SK-N-SH (cell line): ENCODE data around the gene UCHL1. TPM values are rescaled to one million over a fixed set of nuclear protein-coding genes. Genes with fewer than 3 reads are reported as not detected.

Experiments
- CTCF ChIA-PET: fragments of 300-600, 350-600 bp; formaldehyde crosslinking; extraction: SDS; loops from one replicate; lab custom pipeline; 2021; lab: Yijun Ruan, JAX
- POLR2A ChIA-PET: fragments of 350-600 bp; sonication (Branson Sonifier 250); formaldehyde crosslinking; extraction: SDS; loops from one replicate; lab custom pipeline; 2020; ENCODE audit warnings: antibody characterized with exemption, inconsistent platforms; lab: Yijun Ruan, JAX
- DNase-seq: peaks from one replicate; pipeline ENCODE4 v3.0.0; 2012
- H2AFZ ChIP-seq: fragments of 200-600 bp; sonication (generic); 2 replicates; pipeline ENCODE4 v1.8.1; 2016; ENCODE audit warnings: antibody characterized with exemption, mild to moderate bottlenecking, low read depth
- H3F3A ChIP-seq: fragments of 200-600 bp; sonication (generic); replicated peaks from 2 replicates; pipeline ENCODE3; 2016; ENCODE audit warnings: antibody characterized with exemption, mild to moderate bottlenecking; ENCODE audit not compliant: insufficient read depth
- H3K27ac ChIP-seq, 2 experiments: fragments of 200-500 bp in 1 of 2; fragments of 200-600 bp in 1 of 2; sonication (Bioruptor generic) in 1 of 2; sonication (generic), shearing (Covaris generic) in 1 of 2; 2 replicates each; pipeline versions ENCODE4 v1.5.1 to v1.6.1; 2014 to 2016; ENCODE audit warnings: low read depth in 2 of 2, inconsistent platforms in 1 of 2, low read length in 1 of 2, mild to moderate bottlenecking in 1 of 2, mixed read lengths in 1 of 2
- H3K27me3 ChIP-seq: fragments of 200-600 bp; sonication (generic), shearing (Covaris generic); 2 replicates; pipeline ENCODE4 v1.6.1; 2016; ENCODE audit warnings: mixed run types; ENCODE audit not compliant: insufficient read depth
- H3K36me3 ChIP-seq, 2 experiments: fragments of 200-500 bp in 1 of 2; fragments of 200-600 bp in 1 of 2; sonication (Bioruptor generic) in 1 of 2; sonication (generic) in 1 of 2; replicated peaks in 1 of 2; 2 replicates each; pipeline versions ENCODE3 to v1.5.1; 2014 to 2016; ENCODE audit warnings: low read length in 1 of 2, mild to moderate bottlenecking in 1 of 2; ENCODE audit not compliant: insufficient read depth in 2 of 2, control insufficient read depth in 1 of 2
- H3K4me1 ChIP-seq, 2 experiments: fragments of 200-500 bp in 1 of 2; fragments of 200-600 bp in 1 of 2; sonication (Bioruptor generic) in 1 of 2; sonication (generic), shearing (Covaris generic) in 1 of 2; 2 replicates each; pipeline versions ENCODE4 v1.5.1 to v1.6.1; 2014 to 2016; ENCODE audit warnings: low read depth in 1 of 2, low read length in 1 of 2, mixed run types in 1 of 2; ENCODE audit not compliant: insufficient read depth in 2 of 2, control insufficient read depth in 1 of 2
- H3K4me2 ChIP-seq: fragments of 200-600 bp; sonication (generic), shearing (Covaris generic); 2 replicates; pipeline ENCODE4 v1.6.1; 2017; ENCODE audit warnings: mixed run types
- H3K4me3 ChIP-seq, 2 experiments: fragments of 200-500 bp in 1 of 2; fragments of 200-600 bp in 1 of 2; sonication (Bioruptor generic) in 1 of 2; sonication (generic), shearing (Covaris generic) in 1 of 2; 2 replicates each; pipeline versions ENCODE4 v1.5.1 to v1.8.1; 2014 to 2016; ENCODE audit warnings: low read depth in 2 of 2, inconsistent platforms in 1 of 2, low read length in 1 of 2, mild to moderate bottlenecking in 1 of 2, mixed read lengths in 1 of 2, moderate library complexity in 1 of 2
- H3K79me2 ChIP-seq: fragments of 200-600 bp; sonication (generic); 2 replicates; pipeline ENCODE4 v1.8.1; 2017; ENCODE audit warnings: mild to moderate bottlenecking; ENCODE audit not compliant: insufficient read depth
- H3K9ac ChIP-seq: fragments of 200-600 bp; sonication (generic); 2 replicates; pipeline ENCODE4 v1.6.1; 2017; ENCODE audit warnings: mixed run types
- H3K9me2 ChIP-seq: fragments of 200-600 bp; sonication (generic); 2 replicates; pipeline ENCODE4 v1.6.1; 2017; ENCODE audit warnings: mixed run types
- H3K9me3 ChIP-seq: fragments of 200-600 bp; sonication (generic); 2 replicates; pipeline ENCODE4 v1.6.1; 2017; ENCODE audit warnings: mixed run types, mild to moderate bottlenecking, moderate library complexity
- H4K20me1 ChIP-seq: fragments of 200-600 bp; sonication (generic); 2 replicates; pipeline ENCODE4 v1.6.1; 2017; ENCODE audit warnings: mild to moderate bottlenecking, mixed run types; ENCODE audit not compliant: insufficient read depth
- CHD2 ChIP-seq: fragments of 150-350 bp; IDR thresholded peaks from 2 replicates; pipeline ENCODE4 v1.6.1; 2018; ENCODE audit warnings: low read length; ENCODE audit not compliant: partially characterized antibody
- EZH2phosphoT487 ChIP-seq: fragments of 200-600 bp; sonication (generic); IDR thresholded peaks from 2 replicates; pipeline ENCODE4 v1.6.1; 2017; ENCODE audit warnings: low read depth, mixed run types, mild to moderate bottlenecking, antibody characterized with exemption, moderate library complexity, borderline replicate concordance
- FOXJ3 ChIP-seq: sonication (generic); formaldehyde crosslinking; IDR thresholded peaks from 2 replicates; pipeline ENCODE4 v1.5.1; 2020; ENCODE audit warnings: mild to moderate bottlenecking, missing genetic modification reagents
- MEF2A ChIP-seq: IDR thresholded peaks from 2 replicates; pipeline ENCODE4 v1.4.0; 2012; ENCODE audit warnings: low read depth, borderline replicate concordance
- NFIC ChIP-seq: IDR thresholded peaks from 2 replicates; pipeline ENCODE4 v1.4.0; 2012; ENCODE audit warnings: borderline replicate concordance
- PBX3 ChIP-seq: IDR thresholded peaks from 2 replicates; pipeline ENCODE4; 2012
- POLR2AphosphoS5 ChIP-seq: IDR thresholded peaks from 2 replicates; pipeline ENCODE4 v1.6.1; 2012; ENCODE audit warnings: low read depth, low read length
- REST ChIP-seq: IDR thresholded peaks from 2 replicates; pipeline ENCODE4 v1.6.1; 2012; ENCODE audit warnings: mild to moderate bottlenecking, low read depth, low read length, moderate library complexity
- TAF1 ChIP-seq: IDR thresholded peaks from 2 replicates; pipeline ENCODE4 v1.6.1; 2012; ENCODE audit warnings: low read depth, mild to moderate bottlenecking, low read length, moderate library complexity, borderline replicate concordance
- TEAD4 ChIP-seq: IDR thresholded peaks from 2 replicates; pipeline ENCODE4 v1.4.0; 2012; ENCODE audit warnings: mild to moderate bottlenecking, borderline replicate concordance; ENCODE audit not compliant: insufficient read depth
- WGBS: methylation state at CpG from one replicate; pipeline ENCODE4 v1.1.6; 2017; ENCODE audit warnings: low lambda C conversion rate; 5-methylcytosine and 5-hydroxymethylcytosine counted together
- polyA plus RNA-seq, 3 experiments: library from polyadenylated mRNA; depleted of rRNA; stranded (reverse); fragments of >200 nt; gene quantifications; 2 replicates each; pipeline ENCODE4 v1.2.3, GENCODE V29; 2012

Gene UCHL1
- polyA plus RNA-seq, 1 of the 3 experiments (the other 2 are of a cell fraction) = 1,518 TPM

DNA sequence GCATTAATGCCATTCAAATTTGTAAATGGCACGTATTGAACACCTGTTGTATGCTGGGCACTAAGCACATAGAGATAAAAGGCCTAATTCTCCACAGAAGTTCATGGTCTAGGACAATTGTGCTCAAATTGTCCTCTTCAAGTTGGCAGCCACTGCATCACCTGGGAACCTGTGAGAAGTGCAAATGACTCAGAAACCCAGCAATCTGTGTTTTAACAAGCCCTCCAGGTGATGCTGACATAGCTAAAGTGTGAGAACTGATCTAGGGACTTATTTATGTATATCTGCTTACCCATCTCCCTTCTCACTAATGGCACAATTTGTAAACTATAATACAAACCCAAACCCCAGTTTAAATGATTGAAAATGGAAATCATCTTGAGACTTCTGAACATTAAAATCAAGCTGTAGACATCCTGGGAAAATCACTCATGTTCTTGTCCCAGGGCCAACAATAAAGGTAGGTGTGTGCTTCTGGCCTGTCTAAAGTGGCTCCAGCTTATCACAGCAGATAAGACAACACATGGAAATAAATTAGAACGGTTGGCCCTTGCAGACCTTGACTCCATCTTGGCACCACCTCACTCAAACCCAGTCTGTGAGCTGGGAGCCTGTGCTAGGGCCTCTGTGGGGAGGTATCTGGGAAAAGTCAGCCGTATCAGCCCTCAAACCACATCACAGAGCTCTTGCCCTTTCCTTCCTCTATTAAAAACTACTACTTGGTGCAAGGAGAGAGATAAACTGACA, 46.8 kb downstream of the UCHL1 start:
- Histone ChIP-seq H3K79me2 (no peaks in the 10 kb centered on the region), H3K4me3 (no peak overlapping the region), H3K4me2 (no peak overlapping the region), H3K4me1 (no peaks in the 10 kb centered on the region), H3K9ac (no peak overlapping the region), H3K36me3 (no peaks in the 10 kb centered on the region), H3K27me3 (no peaks in the 10 kb centered on the region; the same call in 1 of the 2 replicates), H4K20me1 (no peaks in the 10 kb centered on the region), H3K9me3 (no peaks in the 10 kb centered on the region), H3F3A (no peaks in the 10 kb centered on the region), H3K9me2 (no peaks in the 10 kb centered on the region), H2AFZ (no peak overlapping the region), H3K27ac (no peak overlapping the region)
- ChIA-PET CTCF (interaction anchor here (0.9 to 3.1 kb wide), 5 partner anchors 23 to 358 kb away, joined by 3 to 9 read pairs (median 5); no protein-coding TSS in a partner anchor), POLR2A (no interaction called here)
- 27% methylated on average over 3 of the region's 3 CpGs for WGBS
- no peak for DNase-seq
- TF ChIP-seq REST (no peak), TEAD4 (no peak), PBX3 (no peak)

DNA sequence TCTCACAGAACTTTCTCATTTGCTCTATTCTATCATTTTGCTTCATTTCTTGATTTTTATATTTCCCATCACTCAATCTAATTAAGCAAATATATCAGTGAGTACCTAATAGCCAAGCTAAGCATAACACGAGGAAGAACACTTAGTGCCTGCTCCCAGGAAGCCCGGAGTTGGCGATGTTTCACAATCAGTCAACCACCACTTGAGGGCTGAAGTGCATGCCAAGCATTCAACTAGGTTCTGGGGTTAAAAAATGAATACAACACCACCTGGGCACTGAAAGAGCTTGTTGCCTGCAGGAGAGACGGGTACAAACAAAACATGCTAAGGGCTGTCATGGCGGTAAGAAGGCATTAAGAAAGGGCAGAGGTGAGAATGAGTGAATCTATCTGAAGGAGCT, 47.5 kb downstream of the UCHL1 start:
- H3K9ac ChIP-seq = no peak overlapping the region
- DNase-seq = no peak
- H3K27ac ChIP-seq = no peak overlapping the region
- H3K27me3 ChIP-seq = no peaks in the 10 kb centered on the region; the same call in 1 of the 2 replicates
- ChIA-PET CTCF (interaction anchor here (0.9 to 3.1 kb wide), 5 partner anchors 23 to 358 kb away, joined by 3 to 9 read pairs (median 5); no protein-coding TSS in a partner anchor), POLR2A (no interaction called here)
- H2AFZ ChIP-seq = no peak overlapping the region
- no peak overlapping the region for H3K4me3 ChIP-seq
- H3K36me3 ChIP-seq = no peaks in the 10 kb centered on the region
- TF ChIP-seq POLR2AphosphoS5 = no peak
- no peak for TF ChIP-seq FOXJ3
- TF ChIP-seq MEF2A = no peak
- TF ChIP-seq NFIC = no peak
- no peak for TF ChIP-seq CHD2
- TF ChIP-seq EZH2phosphoT487 = no peak
- no peak for TF ChIP-seq TAF1
- H3K9me2 ChIP-seq = no peaks in the 10 kb centered on the region
- H3K4me1 ChIP-seq = no peaks in the 10 kb centered on the region
- no peaks in the 10 kb centered on the region for H4K20me1 ChIP-seq
- 62% methylated on average over 5 of the region's 5 CpGs for WGBS
- no peaks in the 10 kb centered on the region for H3F3A ChIP-seq
- H3K79me2 ChIP-seq = no peaks in the 10 kb centered on the region
- no peaks in the 10 kb centered on the region for H3K9me3 ChIP-seq
- no peak overlapping the region for H3K4me2 ChIP-seq
